ENCODE data around the gene RAD51B. TPM values are rescaled to one million over a fixed set of nuclear protein-coding genes. Genes with fewer than 3 reads are reported as not detected.

The RAD51B gene
- total RNA-seq, 1 experiment from 2014 or later, result 20.0 TPM

- no peaks in the 10 kb centered on the region for H3K9me3 ChIP-seq (ENCODE audit: control insufficient read depth in 1 of 2, insufficient read depth in 1 of 2, low read depth in 1 of 2, low read length in 2 of 2)
- CTCF ChIA-PET, result no interaction called here
- TF ChIP-seq RAD21 (IDR thresholded peaks at IDR 0.05; ENCODE audit: low read depth) (no peak), MAX (IDR thresholded peaks at IDR 0.05) (no peak), ATF3 (IDR thresholded peaks at IDR 0.05) (no peak), EGR1 (IDR thresholded peaks at IDR 0.05; ENCODE audit: low read depth) (no peak), CEBPB (IDR thresholded peaks at IDR 0.05; ENCODE audit: low read depth) (no peak), SRF (IDR thresholded peaks at IDR 0.05; ENCODE audit: low read depth) (no peak), FOSL1 (IDR thresholded peaks at IDR 0.05; ENCODE audit: low read depth) (no peak), SIN3A (IDR thresholded peaks at IDR 0.05; ENCODE audit: low read depth) (no peak), POLR2AphosphoS5 (IDR thresholded peaks at IDR 0.05; ENCODE audit: low read depth, low read length) (no peak), ZFX (IDR thresholded peaks at IDR 0.05) (no peak)
- peaks cover 0 to 6% of the 10 kb centered on the region in 2 experiments; a peak in 1 of 4 replicates for H3K4me1 ChIP-seq (ENCODE audit: control insufficient read depth in 1 of 2, insufficient read depth in 2 of 2, low read length in 2 of 2)
- no peak overlapping the region for H3K4me3 ChIP-seq (replicated peaks in 1 of 2; ENCODE audit: low read depth in 1 of 2, low read length in 2 of 2)
- no TSS peak for BruUV-seq (replicated peaks)
- H3K36me3 ChIP-seq (ENCODE audit: control insufficient read depth in 1 of 2, insufficient read depth in 2 of 2, low read length in 2 of 2), result no peaks in the 10 kb centered on the region
- no peak overlapping the region for H2AFZ ChIP-seq (ENCODE audit: low read depth, low read length, poor library complexity, severe bottlenecking)
- DNase-seq (ENCODE audit: low read depth, low spot score) (no peak), ATAC-seq (no peak)
- POLR2A ChIA-PET, result no interaction called here
- RAD21 ChIA-PET (ENCODE audit: low non-redundant PET in 1 of 2, low total read pairs in 2 of 2, uncharacterized antibody in 2 of 2, unreplicated experiment in 2 of 2), result no interaction called here
- H3K27me3 ChIP-seq (ENCODE audit: insufficient read depth, low read length), result no peaks in the 10 kb centered on the region
- H3K27ac ChIP-seq (ENCODE audit: low read depth, low read length), result no peak overlapping the region
- H3K79me2 ChIP-seq (ENCODE audit: insufficient read depth, low read length), result no peaks in the 10 kb centered on the region
- intact Hi-C loops (cut with micrococcal nuclease), result no loop called here
- no peaks in the 10 kb centered on the region for H3K9me2 ChIP-seq (ENCODE audit: insufficient read depth)
- no peak overlapping the region for H3K4me2 ChIP-seq (ENCODE audit: low read length)
- H4K20me1 ChIP-seq (ENCODE audit: insufficient read depth), result no peaks in the 10 kb centered on the region
- H3K9ac ChIP-seq (ENCODE audit: low read length), result no peak overlapping the region
Measured at GRCh38 chr14:68386950-68387779, 567.6 kb downstream of the RAD51B start.

- ChIA-PET CTCF (no interaction called here), RAD21 (ENCODE audit: low non-redundant PET in 1 of 2, low total read pairs in 2 of 2, uncharacterized antibody in 2 of 2, unreplicated experiment in 2 of 2) (no interaction called here), POLR2A (no interaction called here)
- no peaks in the 10 kb centered on the region for H3K9me3 ChIP-seq (ENCODE audit: control insufficient read depth in 1 of 2, insufficient read depth in 1 of 2, low read depth in 1 of 2, low read length in 2 of 2)
- H2AFZ ChIP-seq (ENCODE audit: low read depth, low read length, poor library complexity, severe bottlenecking), result no peak overlapping the region
- BruUV-seq (replicated peaks), result no TSS peak
- no peak overlapping the region for H3K4me3 ChIP-seq (replicated peaks in 1 of 2; ENCODE audit: low read depth in 1 of 2, low read length in 2 of 2)
- DNase-seq (ENCODE audit: low read depth, low spot score) (no peak), ATAC-seq (no peak)
- H3K27me3 ChIP-seq (ENCODE audit: insufficient read depth, low read length), result no peaks in the 10 kb centered on the region
- H3K27ac ChIP-seq (ENCODE audit: low read depth, low read length), result no peak overlapping the region
- no peak overlapping the region for H3K4me2 ChIP-seq (ENCODE audit: low read length)
- H3K9me2 ChIP-seq (ENCODE audit: insufficient read depth), result no peaks in the 10 kb centered on the region
- H4K20me1 ChIP-seq (ENCODE audit: insufficient read depth), result no peaks in the 10 kb centered on the region
- H3K4me1 ChIP-seq (ENCODE audit: control insufficient read depth in 1 of 2, insufficient read depth in 2 of 2, low read length in 2 of 2), result peaks cover 0 to 8% of the 10 kb centered on the region in 2 experiments; a peak in 1 of 4 replicates
- intact Hi-C loops (cut with micrococcal nuclease), result no loop called here
- TF ChIP-seq TCF7L2 (IDR thresholded peaks at IDR 0.05; ENCODE audit: borderline replicate concordance, extremely low read depth, insufficient read depth, insufficient read length) (no peak), YY1 (IDR thresholded peaks at IDR 0.05; ENCODE audit: extremely low read depth, insufficient replicate concordance, low read depth, low read length) (no peak), SP1 (IDR thresholded peaks at IDR 0.05; ENCODE audit: low read depth) (no peak), SRF (IDR thresholded peaks at IDR 0.05; ENCODE audit: low read depth) (no peak), CTCF (IDR thresholded peaks at IDR 0.05 in 2 of 3, conservative IDR thresholded peaks at IDR 0.05 in 1 of 3; ENCODE audit: borderline replicate concordance in 1 of 3, insufficient read depth in 1 of 3, low read depth in 2 of 3, low read length in 2 of 3) (no peak), MAX (IDR thresholded peaks at IDR 0.05) (no peak), ELF1 (IDR thresholded peaks at IDR 0.05; ENCODE audit: borderline replicate concordance, low read depth) (no peak), ZNF274 (IDR thresholded peaks at IDR 0.05; ENCODE audit: low read depth, low read length) (no peak), SIN3A (IDR thresholded peaks at IDR 0.05; ENCODE audit: low read depth) (no peak), EZH2phosphoT487 (IDR thresholded peaks at IDR 0.05; ENCODE audit: borderline replicate concordance) (no peak), CBX3 (IDR thresholded peaks at IDR 0.05; ENCODE audit: low read depth) (no peak)
- H3K79me2 ChIP-seq (ENCODE audit: insufficient read depth, low read length), result no peaks in the 10 kb centered on the region
- no peaks in the 10 kb centered on the region for H3K36me3 ChIP-seq (ENCODE audit: control insufficient read depth in 1 of 2, insufficient read depth in 2 of 2, low read length in 2 of 2)
- no peak overlapping the region for H3K9ac ChIP-seq (ENCODE audit: low read length)
Measured at GRCh38 chr14:68389943-68390342, 570.4 kb downstream of the RAD51B start.

Measured in HCT116 (cell line).